ENCODE measurements around the gene RBM28. TPM values are rescaled to one million over a fixed set of nuclear protein-coding genes. Genes with fewer than 3 reads are reported as not detected.
"Not testable (repeated sequence)": the region's sequence is repeated elsewhere in the genome, so short reads cannot be mapped to it uniquely, and the experiment has no call there.

RBM28 gene
- total RNA-seq, 1 donor from 2014 or later = 17.1 TPM

DNA sequence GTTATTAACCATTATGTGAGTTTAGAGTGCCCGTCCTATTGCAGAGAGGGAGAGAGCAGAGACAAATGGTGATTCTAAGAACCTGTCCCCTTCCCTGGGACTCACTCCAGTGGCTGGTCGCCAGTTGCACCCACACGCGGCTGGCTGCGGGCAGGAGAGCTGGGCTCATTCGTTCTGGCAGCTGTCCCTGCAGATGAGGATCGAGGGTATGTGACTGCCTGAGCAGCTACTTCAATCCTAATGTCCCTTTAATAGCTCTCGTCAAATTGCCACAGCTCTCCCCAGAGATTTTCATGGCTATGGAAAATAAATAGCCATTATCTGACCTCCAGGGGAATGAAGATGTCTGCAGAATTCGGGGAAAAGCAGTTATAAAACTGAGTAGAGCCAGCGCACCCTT lies 41.6 kb downstream of the RBM28 start:
- FAIRE-seq (no peak), DNase-seq (ENCODE audit: low read depth) (no peak)
- H3K27me3 ChIP-seq (ENCODE audit: control insufficient read depth, insufficient read depth, low read length) = no peaks in the 10 kb centered on the region
- TF ChIP-seq CTCF (IDR thresholded peaks at IDR 0.05; ENCODE audit: insufficient read depth, low read length, severe bottlenecking) = no peak
- H3K4me3 ChIP-seq (ENCODE audit: low read depth, low read length) = no peak overlapping the region
- H3K36me3 ChIP-seq (ENCODE audit: control insufficient read depth, insufficient read depth, low read length) = peaks cover 4% of the 10 kb centered on the region

GRCh38 chr7:128299109-128299607 lies 44.5 kb downstream of the RBM28 start:
- H3K27me3 ChIP-seq (ENCODE audit: control insufficient read depth, insufficient read depth, low read length) = no peaks in the 10 kb centered on the region
- DNase-seq (ENCODE audit: low read depth) (no peak), FAIRE-seq (no peak)
- H3K36me3 ChIP-seq (ENCODE audit: control insufficient read depth, insufficient read depth, low read length) = no peaks in the 10 kb centered on the region
- TF ChIP-seq CTCF (IDR thresholded peaks at IDR 0.05; ENCODE audit: insufficient read depth, low read length, severe bottlenecking) = no peak
- no peak overlapping the region for H3K4me3 ChIP-seq (ENCODE audit: low read depth, low read length)

GRCh38 chr7:128298004-128298403 lies 45.7 kb downstream of the RBM28 start:
- not testable (repeated sequence) for FAIRE-seq; H3K36me3 ChIP-seq (ENCODE audit: control insufficient read depth, insufficient read depth, low read length); DNase-seq (ENCODE audit: low read depth)

DNA sequence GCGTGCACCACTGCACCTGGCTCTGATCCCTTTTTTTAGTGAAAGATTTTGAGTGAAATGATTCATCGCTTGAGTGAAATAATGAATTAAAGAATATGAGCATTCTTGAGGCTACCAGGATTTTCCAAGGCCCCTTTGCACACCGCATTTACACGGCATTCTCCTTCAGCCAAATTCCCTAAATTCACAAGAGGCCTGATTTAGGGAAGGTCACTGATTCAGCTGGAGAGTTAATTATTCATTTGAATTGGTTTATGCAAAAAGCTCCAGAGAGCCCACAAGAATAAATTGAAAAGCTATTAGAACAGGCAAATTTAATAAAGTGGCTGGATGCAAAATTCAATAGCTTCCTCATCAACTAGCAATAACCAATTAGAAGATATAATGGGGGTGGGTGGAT lies 56.2 kb downstream of the RBM28 start:
- TF ChIP-seq CTCF (IDR thresholded peaks at IDR 0.05; ENCODE audit: insufficient read depth, low read length, severe bottlenecking) = no peak
- no peaks in the 10 kb centered on the region for H3K27me3 ChIP-seq (ENCODE audit: control insufficient read depth, insufficient read depth, low read length)
- FAIRE-seq (no peak), DNase-seq (ENCODE audit: low read depth) (no peak)
- H3K36me3 ChIP-seq (ENCODE audit: control insufficient read depth, insufficient read depth, low read length) = peaks cover 2% of the 10 kb centered on the region
- no peak overlapping the region for H3K4me3 ChIP-seq (ENCODE audit: low read depth, low read length)

More at GRCh38 chr7:128298004-128298403, 45.7 kb downstream of the RBM28 start:
- H3K27me3 ChIP-seq (ENCODE audit: control insufficient read depth, insufficient read depth, low read length); H3K4me3 ChIP-seq (ENCODE audit: low read depth, low read length): not testable (repeated sequence)

GRCh38 chr7:128284102-128284501 lies 59.6 kb downstream of the RBM28 start:
- DNase-seq (ENCODE audit: low read depth) (no peak), FAIRE-seq (no peak)
- Histone ChIP-seq H3K36me3 (ENCODE audit: control insufficient read depth, insufficient read depth, low read length) (peaks cover 2% of the 10 kb centered on the region), H3K27me3 (ENCODE audit: control insufficient read depth, insufficient read depth, low read length) (no peaks in the 10 kb centered on the region), H3K4me3 (ENCODE audit: low read depth, low read length) (no peak overlapping the region)
- no peak for TF ChIP-seq CTCF (IDR thresholded peaks at IDR 0.05; ENCODE audit: insufficient read depth, low read length, severe bottlenecking)

GRCh38 chr7:128281605-128282380 lies 61.9 kb downstream of the RBM28 start:
- FAIRE-seq = no peak
- Histone ChIP-seq H3K36me3 (ENCODE audit: control insufficient read depth, insufficient read depth, low read length) (peaks cover 2% of the 10 kb centered on the region), H3K27me3 (ENCODE audit: control insufficient read depth, insufficient read depth, low read length) (no peaks in the 10 kb centered on the region), H3K4me3 (ENCODE audit: low read depth, low read length) (no peak overlapping the region)
- no peak for DNase-seq (ENCODE audit: low read depth)
- TF ChIP-seq CTCF (IDR thresholded peaks at IDR 0.05; ENCODE audit: insufficient read depth, low read length, severe bottlenecking) = no peak

DNA sequence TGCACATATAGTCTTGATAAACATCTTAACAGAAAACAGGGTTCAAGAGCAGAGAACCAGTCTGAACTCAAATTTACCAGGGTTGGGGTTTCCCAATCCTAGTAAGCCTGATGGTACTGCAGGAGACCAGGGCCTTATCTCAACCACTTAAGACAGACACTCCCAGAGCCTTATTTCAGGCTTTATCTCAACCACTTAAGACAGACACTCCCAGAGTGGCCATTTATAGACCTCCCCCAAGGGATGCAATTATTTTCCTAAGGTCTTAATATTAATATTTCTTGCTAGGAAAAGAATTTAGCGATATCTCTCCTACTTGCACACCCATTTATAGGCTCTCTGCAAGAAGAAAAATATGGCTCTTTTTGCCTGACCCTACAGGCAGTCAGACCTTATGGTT lies 63.3 kb downstream of the RBM28 start:
- not testable (repeated sequence) for H3K4me3 ChIP-seq (ENCODE audit: low read depth, low read length); H3K27me3 ChIP-seq (ENCODE audit: control insufficient read depth, insufficient read depth, low read length); H3K36me3 ChIP-seq (ENCODE audit: control insufficient read depth, insufficient read depth, low read length); FAIRE-seq; DNase-seq (ENCODE audit: low read depth)
